Measurements from ENCODE around the gene EPB41L4B.
"Not testable (repeated sequence)": the region's sequence is repeated elsewhere in the genome, so short reads cannot be mapped to it uniquely, and the experiment has no call there.

Gene EPB41L4B

DNA sequence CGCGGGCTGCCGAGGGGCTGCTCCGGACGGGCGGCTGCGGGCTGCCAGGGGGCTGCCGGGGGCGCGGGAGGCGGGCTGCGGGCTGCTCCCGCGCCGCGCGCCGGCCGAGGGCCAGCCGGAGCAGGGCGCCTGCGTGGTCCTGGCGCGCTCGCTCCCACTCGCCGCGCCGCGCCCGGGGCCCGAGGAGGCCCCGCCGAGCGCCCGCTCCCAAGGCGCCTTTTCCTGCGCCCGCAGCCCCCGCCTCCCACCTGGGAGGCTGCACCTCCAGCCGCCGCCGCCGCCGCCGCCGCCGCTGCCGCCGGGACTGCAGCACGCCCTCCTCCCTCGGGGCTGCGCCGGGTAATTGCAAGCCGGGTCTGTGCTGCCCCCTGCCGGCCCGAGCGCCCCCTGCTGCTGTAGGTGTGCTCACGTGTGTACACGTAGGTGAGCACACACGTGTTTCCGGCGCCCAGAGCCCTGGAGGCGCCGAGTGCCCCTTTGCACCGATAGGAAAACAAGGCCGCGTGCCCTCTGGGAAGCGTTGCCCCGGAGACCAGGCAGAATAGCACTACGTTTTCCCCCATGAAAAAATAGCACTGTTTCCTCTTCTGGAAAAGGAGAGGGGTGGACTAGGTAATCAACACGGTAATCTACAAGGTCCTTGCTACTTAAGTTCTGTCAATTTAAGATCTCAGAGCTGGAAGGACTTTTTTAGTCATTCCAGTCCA, at the start of gene EPB41L4B:
Gene EPB41L4B (minus strand): TSS at position 318 of the 707 bp plus-strand sequence. CDS start 613 bp downstream, outside the sequence.
- DNase-seq (ENCODE audit: low read depth), result peak; percentile 80

DNA sequence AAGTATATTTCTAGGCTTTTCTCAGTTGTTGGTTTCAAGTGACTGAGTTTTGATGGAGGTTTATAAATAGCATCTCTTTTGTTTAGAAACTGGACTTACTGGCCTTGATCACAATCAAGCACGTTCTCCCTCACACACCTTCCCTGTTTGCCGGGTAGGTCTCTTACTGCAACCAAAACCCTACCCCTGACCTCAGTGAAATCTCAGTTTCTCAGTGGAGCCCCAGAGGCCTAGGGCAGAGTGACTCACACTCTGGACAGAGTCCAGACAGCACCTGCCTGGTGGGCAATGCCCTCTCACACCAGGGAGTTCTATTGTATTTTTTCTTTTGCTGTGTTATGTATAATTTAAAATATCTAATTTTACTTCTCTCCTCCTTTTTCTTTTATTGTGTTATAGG, 48.4 kb upstream of the EPB41L4B start:
- DNase-seq (ENCODE audit: low read depth), result no peak

DNA sequence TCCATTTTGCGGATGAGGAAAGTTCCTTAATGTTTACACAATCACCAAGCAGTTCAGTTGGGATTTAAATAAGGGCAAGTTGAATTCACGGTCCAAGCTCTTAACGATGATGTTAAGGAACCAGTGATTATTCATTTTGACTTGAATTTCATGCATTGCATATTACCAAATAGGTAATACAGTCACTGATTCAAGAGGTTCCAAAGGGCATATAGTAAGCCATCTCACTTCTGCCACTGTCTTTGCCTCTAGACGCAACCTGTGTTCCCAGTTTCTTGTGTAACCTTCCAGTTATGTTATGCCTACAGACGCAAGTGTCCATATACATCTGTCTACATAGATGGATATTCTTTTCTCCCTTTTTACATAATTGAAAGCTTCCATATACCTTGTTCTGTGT, 39.9 kb upstream of the EPB41L4B start:
- DNase-seq (ENCODE audit: low read depth), result no peak

DNA sequence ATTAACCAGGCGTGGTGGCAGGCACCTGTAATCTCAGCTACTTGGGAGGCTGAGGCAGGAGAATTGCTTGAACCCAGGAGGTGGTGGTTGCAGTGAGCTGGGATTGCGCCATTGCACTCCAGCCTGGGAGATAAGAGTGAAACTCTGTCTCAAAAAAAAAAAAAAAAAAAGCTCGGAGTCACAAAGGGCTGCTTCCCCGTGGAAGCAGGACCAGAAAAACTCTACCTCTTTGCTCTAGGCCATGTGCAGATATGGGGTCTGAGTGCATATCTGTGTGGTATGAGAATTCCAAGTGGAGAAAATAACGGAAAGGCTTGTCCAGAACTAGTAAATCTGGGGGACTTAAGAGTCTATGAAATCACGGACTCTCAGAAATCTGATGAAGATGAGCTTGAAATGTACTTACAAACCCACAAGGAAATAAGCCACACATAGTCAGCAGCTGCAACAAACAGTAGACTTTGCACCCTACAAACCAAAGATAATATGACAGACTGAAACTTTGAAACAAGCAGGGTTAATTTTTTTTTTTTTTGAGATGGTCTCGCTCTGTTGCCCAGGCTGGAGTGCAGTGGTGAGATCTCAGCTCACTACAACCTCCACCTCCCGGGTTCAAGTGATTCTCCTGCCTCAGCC, 38.2 kb upstream of the EPB41L4B start:
- not testable (repeated sequence) for DNase-seq (ENCODE audit: low read depth)

DNA sequence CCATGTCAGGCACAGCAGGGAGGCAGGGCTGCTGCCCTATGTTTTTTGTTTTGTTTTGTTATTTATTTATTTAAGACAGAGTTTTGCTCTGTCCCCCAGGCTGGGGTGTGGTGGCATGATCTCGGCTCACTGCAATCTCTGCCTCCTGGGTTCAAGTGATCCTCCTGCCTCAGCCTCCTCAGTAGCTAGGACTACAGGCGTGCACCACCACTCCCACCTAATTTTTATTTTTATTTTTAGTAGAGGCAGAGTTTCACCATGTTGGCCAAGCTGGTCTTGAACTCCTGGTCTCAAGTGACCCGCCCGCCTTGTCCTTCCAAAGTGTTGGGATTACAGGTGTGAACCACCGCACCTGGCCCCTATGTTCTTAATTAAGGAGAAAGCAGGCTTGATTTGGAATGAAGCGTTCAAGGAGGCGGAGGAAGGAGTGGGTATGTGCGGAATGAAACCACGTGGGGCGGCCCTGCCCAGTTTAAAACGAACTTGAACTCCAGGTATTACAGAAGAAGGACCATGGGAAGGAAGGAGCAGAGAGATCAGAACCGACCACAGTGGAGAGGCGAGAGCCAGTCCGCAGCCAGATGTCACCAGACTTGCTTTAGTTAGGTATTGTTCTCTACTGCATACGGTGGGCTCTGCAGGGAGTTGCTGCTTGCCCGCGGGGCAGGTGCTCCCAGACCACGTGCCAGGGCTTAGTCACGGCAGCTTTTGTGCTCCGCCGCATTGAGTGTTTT, 34.9 kb upstream of the EPB41L4B start:
- DNase-seq (ENCODE audit: low read depth), result no peak

DNA sequence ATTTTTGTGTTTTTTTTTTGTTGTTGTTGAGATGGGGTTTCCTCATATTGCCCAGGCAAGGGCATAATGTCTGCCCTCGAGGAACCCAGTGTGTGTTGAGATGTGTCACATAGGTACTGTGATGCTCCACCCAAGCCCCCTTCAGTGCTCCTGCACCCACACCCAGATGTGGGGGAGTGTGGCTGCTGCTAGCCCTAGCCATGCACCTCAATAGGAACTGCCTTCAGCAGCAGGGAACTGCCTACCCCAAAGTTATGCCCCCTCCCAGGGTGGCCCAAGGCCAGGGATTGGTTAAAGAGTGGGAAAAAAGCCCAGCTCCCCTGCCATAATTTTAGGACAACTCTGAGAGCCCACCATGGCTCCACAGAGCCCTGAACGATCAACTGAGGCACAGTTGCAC, 33.3 kb upstream of the EPB41L4B start:
- DNase-seq (ENCODE audit: low read depth), result no peak

DNA sequence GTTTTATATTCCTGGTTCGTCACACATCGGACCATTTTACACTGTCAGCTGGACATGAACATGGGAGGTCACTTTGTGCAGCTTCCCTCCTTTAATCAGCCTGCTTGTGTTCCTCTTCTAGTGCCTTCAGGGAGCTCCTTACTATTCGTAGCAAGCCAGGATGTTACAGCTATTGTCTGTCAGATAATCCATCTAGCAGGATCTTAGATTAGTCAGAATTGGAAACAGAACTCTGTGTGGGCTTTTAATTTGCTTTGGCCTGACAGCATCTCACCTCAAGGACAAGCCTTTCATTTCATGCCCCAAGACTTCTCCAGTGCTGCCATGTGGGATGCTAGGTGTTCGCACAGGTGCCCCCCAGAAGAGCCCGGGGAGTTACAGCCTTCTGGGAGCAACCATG, 30.2 kb upstream of the EPB41L4B start:
- no peak for DNase-seq (ENCODE audit: low read depth)

DNA sequence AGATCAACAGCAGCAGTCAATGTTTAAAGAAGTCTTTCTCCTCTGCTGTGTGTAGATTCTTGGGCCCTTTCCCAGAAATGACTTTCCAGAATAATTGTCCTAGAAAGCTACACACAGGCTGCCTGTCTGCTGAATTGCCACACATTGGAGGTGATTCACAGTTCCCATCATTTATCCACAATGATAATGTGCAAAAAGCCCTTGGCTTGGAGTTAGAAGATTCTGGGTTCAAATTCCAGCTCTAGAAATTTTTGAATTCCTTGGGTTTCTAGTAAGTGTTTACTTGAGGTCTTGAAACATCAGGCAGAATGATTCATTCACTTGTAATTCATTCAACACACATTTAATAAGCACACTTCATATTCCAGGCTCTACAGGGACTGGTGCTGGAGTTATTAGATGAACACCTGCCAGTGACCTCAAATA, 28.6 kb upstream of the EPB41L4B start:
- DNase-seq (ENCODE audit: low read depth), result peak; percentile 96

DNA sequence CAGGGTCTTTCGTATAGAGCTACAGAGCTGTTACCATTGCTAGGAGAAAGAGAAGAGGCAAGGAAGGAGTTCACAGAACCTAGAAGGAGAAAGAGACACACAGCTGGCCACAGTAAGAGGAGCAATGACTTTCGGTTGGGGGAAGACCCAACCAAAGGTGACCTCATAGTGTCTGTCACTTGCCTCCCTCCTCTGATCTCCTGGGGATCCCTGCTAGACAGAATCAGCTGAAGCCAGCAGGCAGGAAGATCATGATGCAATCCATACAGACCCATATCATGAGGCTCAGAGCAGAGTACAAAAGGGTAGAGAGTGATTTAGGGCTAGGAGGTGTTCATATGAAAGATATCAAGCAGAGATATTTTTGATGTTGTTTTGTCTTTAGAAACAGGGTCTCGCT, 26.0 kb upstream of the EPB41L4B start:
- no peak for DNase-seq (ENCODE audit: low read depth)

DNA sequence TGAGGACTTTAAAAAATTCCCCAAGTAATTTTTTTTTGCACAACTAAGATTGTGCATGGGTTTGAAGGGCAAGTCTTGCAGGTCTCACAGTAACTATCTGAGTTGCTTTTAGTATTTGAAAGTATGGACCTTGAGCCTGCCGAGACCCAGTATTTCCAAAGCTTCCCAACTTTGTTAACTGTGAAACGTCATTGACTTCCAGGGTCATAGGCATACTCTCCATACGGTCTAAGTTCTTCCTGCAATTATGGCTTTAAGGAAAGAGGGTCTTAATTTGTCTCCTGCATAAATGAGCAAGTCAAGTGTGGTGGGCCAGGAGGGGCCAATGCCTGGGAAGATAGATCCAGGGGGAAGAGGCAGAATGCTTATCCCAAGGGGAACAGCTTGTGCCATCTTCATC, 24.0 kb upstream of the EPB41L4B start:
- DNase-seq (ENCODE audit: low read depth), result no peak

DNA sequence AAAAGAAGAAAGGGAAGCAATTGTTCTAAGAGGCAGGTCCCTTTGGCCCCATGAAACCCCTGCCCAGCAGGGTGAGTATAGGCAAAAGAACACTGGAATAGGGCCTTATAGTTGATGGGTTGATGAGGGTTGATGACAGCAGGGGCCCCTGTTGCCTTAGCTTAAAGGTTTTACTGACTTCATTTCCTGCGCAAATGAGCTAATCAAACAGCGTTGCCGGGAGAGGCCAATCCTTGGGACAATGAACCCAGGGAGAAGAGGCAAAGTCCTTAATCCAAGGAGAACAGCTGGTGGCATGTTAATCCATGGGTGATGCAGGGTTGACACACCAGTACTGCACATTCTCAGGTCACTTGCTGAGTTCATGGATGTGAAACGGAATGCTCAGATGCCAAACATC, 22.0 kb upstream of the EPB41L4B start:
- DNase-seq (ENCODE audit: low read depth), result no peak

DNA sequence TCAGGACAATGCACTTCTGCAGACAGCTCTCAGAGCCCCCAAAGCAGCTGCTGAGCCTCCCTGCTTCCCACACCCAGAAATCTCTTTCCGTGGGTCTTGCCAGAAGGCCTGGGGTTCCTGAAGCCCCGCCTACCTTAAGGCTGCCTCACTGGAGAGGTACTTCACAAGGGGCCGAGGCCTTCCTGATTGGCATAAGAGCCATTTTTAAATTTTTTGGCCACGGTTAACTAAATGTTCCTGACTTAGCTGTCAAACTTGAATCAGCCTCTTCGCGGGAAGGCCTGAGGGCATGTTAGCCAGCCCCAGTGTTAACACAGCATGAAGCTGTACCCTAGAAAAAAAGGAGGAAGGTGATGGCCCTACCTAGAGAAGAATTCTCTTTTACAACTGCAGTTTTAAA, 20.7 kb upstream of the EPB41L4B start:
- DNase-seq (ENCODE audit: low read depth), result no peak

DNA sequence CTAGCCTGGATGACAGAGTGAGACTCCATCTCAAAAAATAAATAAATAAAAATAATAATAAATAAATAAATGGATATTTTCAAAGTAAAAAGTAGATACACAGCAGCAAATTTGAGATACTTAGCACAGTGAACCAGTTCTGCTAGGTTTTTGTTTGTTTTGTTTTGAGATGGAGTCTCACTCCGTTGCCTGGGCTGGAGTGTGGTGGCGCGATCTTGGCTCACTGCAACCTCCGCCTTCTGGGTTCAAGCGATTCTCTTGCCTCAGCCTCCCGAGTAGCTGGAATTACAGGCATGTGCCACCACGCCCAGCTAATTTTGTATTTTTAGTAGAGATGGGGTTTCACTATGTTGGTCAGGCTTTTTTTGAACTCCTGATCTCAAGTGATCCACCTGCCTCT, 20.1 kb upstream of the EPB41L4B start:
- not testable (repeated sequence) for DNase-seq (ENCODE audit: low read depth)

DNA sequence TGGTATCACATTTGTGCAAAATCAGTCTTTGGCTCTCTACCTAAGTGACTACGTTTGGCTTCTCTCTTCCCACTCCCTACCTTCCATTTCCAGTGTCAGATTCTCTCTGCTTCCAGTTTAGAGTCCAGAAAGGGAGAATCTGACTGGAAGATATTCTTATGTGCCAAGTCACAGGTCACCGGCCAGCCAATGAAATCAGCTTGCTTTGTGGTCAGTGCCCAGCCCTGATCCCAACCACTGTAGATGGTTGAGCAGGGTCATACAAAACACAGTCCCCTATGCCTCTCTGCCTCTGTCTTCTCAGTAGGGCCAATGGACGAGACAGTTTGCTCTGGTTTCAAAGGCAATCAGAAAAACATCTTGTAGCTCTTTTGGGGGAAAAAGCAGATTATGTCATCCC, 15.6 kb upstream of the EPB41L4B start:
- DNase-seq (ENCODE audit: low read depth), result no peak

DNA sequence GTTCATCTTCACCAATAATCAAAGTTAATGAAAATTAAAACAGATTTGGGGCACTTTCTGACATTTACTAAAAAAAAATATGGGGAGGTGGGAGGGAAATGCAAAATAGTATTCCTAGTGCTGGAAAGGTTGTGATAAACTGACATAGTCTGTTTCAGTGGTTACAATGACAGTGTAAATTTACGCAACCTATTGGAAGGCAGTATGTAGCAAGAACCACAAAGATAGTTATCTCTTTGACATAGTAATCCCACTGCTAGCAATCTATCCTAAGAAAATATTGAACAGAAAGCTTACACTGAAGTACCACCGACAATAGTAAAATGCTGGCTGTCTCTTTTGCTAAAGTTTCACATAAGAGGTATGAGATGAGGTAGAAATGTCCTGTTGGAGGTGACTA, 15.1 kb upstream of the EPB41L4B start:
- DNase-seq (ENCODE audit: low read depth), result peak; percentile 42

DNA sequence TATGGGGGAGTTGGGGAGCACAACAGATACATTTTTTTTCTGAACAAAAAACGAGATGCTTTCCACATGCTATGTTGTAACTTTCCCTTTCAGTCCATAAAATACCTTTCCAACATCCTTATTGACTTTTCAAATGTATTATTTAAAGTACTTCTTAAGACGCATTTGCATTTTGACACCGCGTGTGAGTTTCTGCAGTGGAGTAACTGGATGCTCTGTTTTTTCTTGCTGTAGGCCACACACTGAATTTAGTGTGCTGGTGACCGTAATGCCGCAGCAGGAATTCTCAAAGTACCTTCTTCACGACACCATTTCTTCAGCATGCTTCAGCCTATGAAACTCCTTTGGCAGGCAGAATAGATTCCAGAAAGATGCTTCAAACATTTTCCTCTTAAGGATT, 14.3 kb upstream of the EPB41L4B start:
- DNase-seq (ENCODE audit: low read depth), result no peak

DNA sequence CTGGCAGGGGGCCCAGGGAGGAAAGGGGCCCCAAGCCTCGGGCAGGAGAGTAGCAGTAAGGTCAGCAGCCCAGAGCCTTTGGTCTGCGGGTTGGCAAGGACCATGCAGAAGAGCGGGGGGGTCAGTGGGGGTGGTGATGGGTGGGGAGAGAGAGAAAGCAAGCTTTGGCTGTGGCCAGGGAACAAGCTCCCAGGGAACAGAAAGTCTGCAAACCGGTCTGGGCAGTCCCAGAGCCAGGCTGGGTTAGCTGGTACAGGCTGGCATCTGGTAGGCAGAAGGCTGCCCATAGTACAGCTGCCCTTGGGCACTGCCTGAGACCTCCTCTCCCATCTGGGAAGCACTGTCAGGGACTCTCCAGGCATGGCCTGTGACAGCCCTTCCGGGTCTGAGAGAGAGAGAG, 10.5 kb upstream of the EPB41L4B start:
- DNase-seq (ENCODE audit: low read depth), result peak; percentile 15

DNA sequence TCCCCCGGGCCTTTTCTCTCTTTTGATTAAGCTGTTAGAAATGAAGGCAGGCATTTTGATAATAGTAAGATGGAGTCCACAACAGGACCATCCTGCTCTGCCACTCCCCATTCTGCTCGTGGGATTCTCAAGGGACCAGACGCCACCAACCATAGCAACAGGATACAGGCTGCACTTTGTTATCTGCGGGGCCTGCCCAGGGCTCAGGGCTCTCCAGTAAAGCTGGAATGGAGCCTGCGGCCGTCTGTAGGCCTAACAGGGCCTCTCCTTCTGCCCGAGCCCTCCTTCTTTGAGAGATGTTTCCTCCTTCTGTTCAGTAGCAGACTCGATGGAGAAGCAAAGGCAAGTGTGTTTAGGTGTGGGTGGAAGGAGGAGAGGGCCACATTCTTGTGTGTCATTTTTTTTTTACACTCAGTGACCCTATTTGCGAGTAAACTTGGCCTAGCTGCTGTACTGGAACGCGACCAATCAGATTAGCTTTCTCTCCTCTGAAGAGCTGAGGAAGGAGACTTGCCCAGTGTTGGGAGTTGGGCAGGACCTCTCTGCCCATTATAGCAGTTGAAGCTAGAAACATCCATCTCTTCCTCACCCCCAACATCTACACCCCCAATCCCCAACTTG, 8.9 kb upstream of the EPB41L4B start:
- no peak for DNase-seq (ENCODE audit: low read depth)

DNA sequence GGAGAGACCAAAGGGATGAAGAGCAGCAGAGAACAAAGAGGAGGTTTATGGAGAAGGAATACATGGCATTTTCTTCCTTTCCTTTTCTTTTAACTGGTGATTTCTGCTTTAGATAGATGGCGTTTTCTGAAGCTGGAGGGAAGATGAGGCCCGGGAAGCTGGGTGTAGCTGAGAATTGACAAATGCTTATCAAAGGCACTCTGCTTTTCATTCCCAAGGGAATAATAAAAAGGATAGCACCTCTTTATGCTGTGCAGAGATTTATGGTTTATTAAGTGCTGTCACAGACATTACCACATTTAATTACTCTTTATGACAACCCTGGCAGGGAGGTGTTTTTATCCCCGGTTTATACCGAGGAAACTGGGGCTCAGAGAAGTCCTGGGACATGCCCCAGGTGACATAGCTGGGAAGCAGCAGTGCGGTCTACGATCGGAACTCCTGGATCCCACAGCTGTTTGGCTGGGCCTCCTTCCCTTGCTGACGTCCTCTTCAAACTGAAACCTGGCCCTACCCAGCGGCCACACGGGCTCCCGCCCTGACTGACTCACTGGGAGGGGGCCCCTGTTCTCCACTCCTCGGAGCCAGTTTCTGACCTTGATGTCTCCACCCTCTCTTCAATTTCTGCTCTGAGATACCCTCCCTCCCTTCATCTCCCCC, 8.2 kb upstream of the EPB41L4B start:
- peak; percentile 46 for DNase-seq (ENCODE audit: low read depth)

DNA sequence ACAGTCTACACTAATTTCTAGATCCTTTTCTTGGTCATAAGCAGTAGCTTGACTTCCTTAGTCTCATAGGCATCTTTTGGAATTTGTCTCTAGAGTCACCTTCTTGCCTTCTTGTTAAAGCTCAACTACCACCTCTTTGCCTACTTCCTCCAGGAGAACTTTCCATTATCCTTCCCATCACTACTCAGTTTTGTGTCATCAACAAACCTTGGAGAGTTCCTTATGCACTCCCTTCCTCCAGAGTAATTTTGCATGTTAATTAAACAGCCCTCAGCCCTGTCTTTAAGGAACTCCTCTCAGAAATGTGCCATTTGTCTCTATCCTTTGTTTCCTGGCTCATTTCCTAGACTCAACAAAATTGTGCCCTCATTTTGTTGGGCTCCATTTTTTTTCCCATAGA, 4.2 kb upstream of the EPB41L4B start:
- no peak for DNase-seq (ENCODE audit: low read depth)

DNA sequence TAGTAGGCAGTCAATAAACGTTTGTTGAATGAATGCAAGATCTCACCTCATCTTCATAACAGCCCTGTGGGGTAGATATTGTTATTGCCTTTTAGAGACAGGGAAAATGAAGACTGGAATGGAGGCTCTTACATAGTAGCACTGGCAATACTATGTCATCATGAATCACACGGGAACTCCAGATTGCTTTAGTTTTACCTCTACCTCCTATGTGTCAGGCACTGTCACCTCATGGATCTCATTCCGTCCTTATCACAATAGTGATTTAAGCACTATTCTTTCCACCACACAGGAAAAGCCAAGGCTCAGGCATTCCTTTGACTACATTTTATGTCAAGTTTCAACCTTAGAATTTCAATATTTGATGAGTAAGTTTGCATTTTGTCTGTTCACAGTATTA, 2.9 kb upstream of the EPB41L4B start:
- DNase-seq (ENCODE audit: low read depth), result no peak

DNA sequence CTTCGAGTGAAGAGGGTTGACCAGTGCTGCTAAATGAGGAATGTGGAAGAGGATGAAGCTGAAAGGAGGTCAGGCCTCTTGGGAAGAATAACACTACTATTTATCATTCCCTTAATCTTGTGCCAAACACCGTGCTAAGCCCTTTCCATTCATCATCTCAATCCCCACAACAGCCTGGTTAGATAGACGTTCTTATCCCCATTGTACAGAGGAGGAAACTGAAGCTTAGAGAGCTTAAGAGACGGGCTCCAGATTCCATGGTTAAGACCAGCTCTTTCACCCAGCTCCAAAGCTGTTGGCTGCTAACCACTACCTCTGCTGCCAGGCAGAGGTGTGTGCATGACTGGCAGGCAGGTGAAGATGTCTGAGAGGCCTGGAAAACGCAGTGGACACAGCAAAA, 868 bp upstream of the EPB41L4B start:
- DNase-seq (ENCODE audit: low read depth), result no peak

Measured in iris pigment epithelial cell (primary cell).